ENCODE results near the gene MVP. TPM values are rescaled to one million over a fixed set of nuclear protein-coding genes. Genes with fewer than 3 reads are reported as not detected.
"Not testable (repeated sequence)": the region's sequence is repeated elsewhere in the genome, so short reads cannot be mapped to it uniquely, and the experiment has no call there.

The MVP gene
- total RNA-seq, 4 donors from 2014 or later = 82.2 to 162 (median 129) TPM

DNA sequence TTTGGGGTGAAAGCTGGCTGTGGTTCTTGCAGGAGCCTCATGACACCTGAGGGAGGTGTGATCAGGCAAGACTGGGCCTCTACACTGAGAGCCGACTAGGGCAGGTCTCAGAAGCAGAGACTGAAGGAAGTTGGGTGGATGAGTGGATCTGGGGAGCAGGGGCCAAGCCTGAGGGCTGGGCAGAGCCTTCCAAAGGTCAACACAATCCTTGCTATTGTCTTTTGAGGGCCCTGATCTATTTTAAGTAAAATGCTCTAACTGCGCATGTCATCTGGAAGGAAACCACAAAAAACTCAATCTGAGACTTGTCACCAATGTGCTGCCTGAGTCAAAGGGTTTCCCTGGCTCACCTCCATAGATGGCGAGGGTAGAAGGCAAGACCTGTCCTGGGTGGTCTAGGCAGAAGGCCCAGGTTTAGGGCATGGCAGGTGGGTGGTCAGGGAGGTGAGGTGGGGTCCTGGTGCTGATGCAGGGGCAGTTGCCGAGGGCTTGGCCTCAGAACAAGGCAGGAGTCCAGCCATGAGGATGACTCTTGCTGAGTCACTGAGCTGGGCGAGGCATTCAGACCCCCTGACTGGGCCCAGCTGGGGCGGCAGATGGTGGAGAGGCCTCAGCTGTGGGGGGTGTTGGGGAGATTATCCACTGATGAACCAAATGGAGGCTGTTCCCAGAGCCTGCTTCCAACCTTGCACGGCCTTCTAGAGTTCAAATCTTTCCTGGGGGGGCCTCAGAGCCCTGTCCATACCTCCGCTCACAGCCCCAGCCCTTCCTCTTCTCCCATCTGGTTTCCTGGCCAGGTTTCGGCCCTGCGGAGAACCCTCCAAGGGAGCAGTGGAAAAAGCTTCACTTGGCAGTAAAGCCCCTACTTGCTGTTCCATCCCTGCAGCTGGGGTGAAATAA is 5.1 kb downstream of the MVP start:
- WGBS, 2 donors (ENCODE audit: low coverage in 1 of 2) = 31 to 67% methylated on average over 1 to 6 of the region's 10 CpGs
- ATAC-seq = peak; percentile 66
- H3K27ac ChIP-seq = peak overlapping the region in 3 of 4 donors; percentile 75 to 80 (median 78)
- H3K4me3 ChIP-seq = peak overlapping the region in 1 of 2 donors; percentile 16
- no peaks in the 10 kb centered on the region for H3K9me3 ChIP-seq
- peaks cover 0 to 92% (median 44%) of the 10 kb centered on the region in 3 donors for H3K4me1 ChIP-seq
- no peaks in the 10 kb centered on the region for H3K27me3 ChIP-seq
- TF ChIP-seq POLR2A (IDR thresholded peaks at IDR 0.05) (no peak), POLR2AphosphoS5 (IDR thresholded peaks at IDR 0.05) (peak; percentile 28), CTCF (IDR thresholded peaks at IDR 0.05) (no peak), EP300 (IDR thresholded peaks at IDR 0.05) (no peak)
- H3K36me3 ChIP-seq = peaks cover 0 to 9% of the 10 kb centered on the region in 2 donors

- TF ChIP-seq CTCF (IDR thresholded peaks at IDR 0.05) = no peak
- no peak for TF ChIP-seq EP300 (IDR thresholded peaks at IDR 0.05)
- TF ChIP-seq POLR2A (IDR thresholded peaks at IDR 0.05) = no peak
- no peak for TF ChIP-seq POLR2AphosphoS5 (IDR thresholded peaks at IDR 0.05)
- H3K36me3 ChIP-seq = peaks cover 0 to 18% of the 10 kb centered on the region in 2 donors
- no peak for ATAC-seq
- 92 to 100% methylated on average over 2 to 5 of the region's 8 CpGs for WGBS, 2 donors (ENCODE audit: low coverage in 1 of 2)
- peaks cover 0 to 85% (median 42%) of the 10 kb centered on the region in 3 donors for H3K4me1 ChIP-seq
- H3K9me3 ChIP-seq = no peaks in the 10 kb centered on the region
- H3K4me3 ChIP-seq = no peak overlapping the region
- no peaks in the 10 kb centered on the region for H3K27me3 ChIP-seq
- peak overlapping the region in 3 of 4 donors; percentile 75 to 80 (median 78) for H3K27ac ChIP-seq
Observed at GRCh38 chr16:29826342-29826695, 6.1 kb downstream of the MVP start.

GRCh38 chr16:29830774-29831173 is 10.5 kb downstream of the MVP start:
- H3K9me3 ChIP-seq = no peaks in the 10 kb centered on the region

GRCh38 chr16:29831490-29831889 is 11.2 kb downstream of the MVP start:
- H3K4me3 ChIP-seq = no peak overlapping the region
- H3K4me1 ChIP-seq = peaks cover 0 to 33% (median 0%) of the 10 kb centered on the region in 3 donors
- no peak overlapping the region for H3K27ac ChIP-seq
- no peaks in the 10 kb centered on the region for H3K9me3 ChIP-seq
- H3K27me3 ChIP-seq = no peaks in the 10 kb centered on the region
- no peak for ATAC-seq
- WGBS, 2 donors (ENCODE audit: low coverage in 1 of 2) = 87% methylated on average over 2 of the region's 2 CpGs; no CpG with 5 or more reads in 1 of the 2 donors
- H3K36me3 ChIP-seq = peaks cover 0 to 70% of the 10 kb centered on the region in 2 donors
- TF ChIP-seq EP300 (IDR thresholded peaks at IDR 0.05) = no peak
- no peak for TF ChIP-seq POLR2AphosphoS5 (IDR thresholded peaks at IDR 0.05)
- TF ChIP-seq CTCF (IDR thresholded peaks at IDR 0.05) = no peak
- TF ChIP-seq POLR2A (IDR thresholded peaks at IDR 0.05) = no peak

More at GRCh38 chr16:29830774-29831173, 10.5 kb downstream of the MVP start:
- H3K36me3 ChIP-seq = peaks cover 0 to 63% of the 10 kb centered on the region in 2 donors
- no peak overlapping the region for H3K27ac ChIP-seq
- no peak for ATAC-seq
- TF ChIP-seq CTCF (IDR thresholded peaks at IDR 0.05) = no peak
- TF ChIP-seq POLR2AphosphoS5 (IDR thresholded peaks at IDR 0.05) = no peak
- no peak for TF ChIP-seq POLR2A (IDR thresholded peaks at IDR 0.05)
- TF ChIP-seq EP300 (IDR thresholded peaks at IDR 0.05) = no peak
- peaks cover 0 to 40% (median 4%) of the 10 kb centered on the region in 3 donors for H3K4me1 ChIP-seq
- 63 to 89% methylated on average over 2 of the region's 11 CpGs for WGBS, 2 donors (ENCODE audit: low coverage in 1 of 2)
- no peak overlapping the region for H3K4me3 ChIP-seq
- H3K27me3 ChIP-seq = no peaks in the 10 kb centered on the region

- not testable (repeated sequence) for H3K4me3 ChIP-seq, H3K27me3 ChIP-seq, H3K27ac ChIP-seq, ATAC-seq, H3K9me3 ChIP-seq
- Histone ChIP-seq H3K4me1 (peaks cover 0 to 18% (median 0%) of the 10 kb centered on the region in 3 donors), H3K36me3 (peaks cover 0 to 87% of the 10 kb centered on the region in 2 donors)
- 100% methylated on average over 1 of the region's 4 CpGs; no CpG with 5 or more reads in 1 of the 2 donors for WGBS, 2 donors (ENCODE audit: low coverage in 1 of 2)
Observed at GRCh38 chr16:29833219-29833618, 13.0 kb downstream of the MVP start.

Data from gastroesophageal sphincter (tissue), 4 donors.